HepG2 (cell line): Measurements from ENCODE around the gene RBM47.

Experiments used
- BRD4 ChIP-seq: sonication (generic); formaldehyde crosslinking; IDR thresholded peaks from 2 replicates; pipeline ENCODE4 v1.4.0; 2020; ENCODE audit warnings: missing genetic modification reagents
- CTCF ChIP-seq: sonication (generic); formaldehyde crosslinking; IDR thresholded peaks from 2 replicates; pipeline ENCODE4 v1.5.0; 2020; ENCODE audit warnings: mild to moderate bottlenecking, missing genetic modification reagents, moderate library complexity
- IRF2 ChIP-seq: IDR thresholded peaks from 2 replicates; pipeline ENCODE4 v1.6.1; 2018; ENCODE audit warnings: missing genetic modification reagents, missing compliant biosample characterization
- ISX ChIP-seq: sonication (generic); formaldehyde crosslinking; conservative IDR thresholded peaks from 2 replicates; pipeline ENCODE4 v1.5.0; 2020; ENCODE audit warnings: missing genetic modification reagents
- POGZ ChIP-seq: sonication (generic); formaldehyde crosslinking; IDR thresholded peaks from 2 replicates; pipeline ENCODE4 v1.4.0; 2020; ENCODE audit warnings: mild to moderate bottlenecking, missing genetic modification reagents
- POLR2AphosphoS5 ChIP-seq: IDR thresholded peaks from 2 replicates; pipeline ENCODE4 v1.6.1; 2012; ENCODE audit warnings: low read depth, low read length
- ZNF329 ChIP-seq: sonication (generic); formaldehyde crosslinking; IDR thresholded peaks from 2 replicates; pipeline ENCODE4 v1.9.0; 2021; ENCODE audit warnings: low read depth, mild to moderate bottlenecking, missing genetic modification reagents
- TF ChIP-seq, protein P1 (sequence below): sonication (generic); formaldehyde crosslinking; IDR thresholded peaks from 2 replicates; pipeline ENCODE4 v1.5.0; 2020; ENCODE audit warnings: missing genetic modification reagents

- TF ChIP-seq ZNF329 (CRISPR knock-in tag) (no peak), IRF2 (CRISPR knock-in tag) (no peak), BRD4 (CRISPR knock-in tag) (no peak), POLR2AphosphoS5 (no peak), ISX (CRISPR knock-in tag) (no peak), POGZ (CRISPR knock-in tag) (no peak), CTCF (CRISPR knock-in tag) (no peak)
- TF ChIP-seq, protein P1, sequence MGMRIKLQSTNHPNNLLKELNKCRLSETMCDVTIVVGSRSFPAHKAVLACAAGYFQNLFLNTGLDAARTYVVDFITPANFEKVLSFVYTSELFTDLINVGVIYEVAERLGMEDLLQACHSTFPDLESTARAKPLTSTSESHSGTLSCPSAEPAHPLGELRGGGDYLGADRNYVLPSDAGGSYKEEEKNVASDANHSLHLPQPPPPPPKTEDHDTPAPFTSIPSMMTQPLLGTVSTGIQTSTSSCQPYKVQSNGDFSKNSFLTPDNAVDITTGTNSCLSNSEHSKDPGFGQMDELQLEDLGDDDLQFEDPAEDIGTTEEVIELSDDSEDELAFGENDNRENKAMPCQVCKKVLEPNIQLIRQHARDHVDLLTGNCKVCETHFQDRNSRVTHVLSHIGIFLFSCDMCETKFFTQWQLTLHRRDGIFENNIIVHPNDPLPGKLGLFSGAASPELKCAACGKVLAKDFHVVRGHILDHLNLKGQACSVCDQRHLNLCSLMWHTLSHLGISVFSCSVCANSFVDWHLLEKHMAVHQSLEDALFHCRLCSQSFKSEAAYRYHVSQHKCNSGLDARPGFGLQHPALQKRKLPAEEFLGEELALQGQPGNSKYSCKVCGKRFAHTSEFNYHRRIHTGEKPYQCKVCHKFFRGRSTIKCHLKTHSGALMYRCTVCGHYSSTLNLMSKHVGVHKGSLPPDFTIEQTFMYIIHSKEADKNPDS (CRISPR knock-in tag): no peak
Measured at GRCh38 chr4:40389986-40390385, 239.7 kb downstream of the RBM47 start.
